ENCODE measurements around the gene CACNB2.
"Not testable (repeated sequence)": the region's sequence is repeated elsewhere in the genome, so short reads cannot be mapped to it uniquely, and the experiment has no call there.

CACNB2 gene

DNA sequence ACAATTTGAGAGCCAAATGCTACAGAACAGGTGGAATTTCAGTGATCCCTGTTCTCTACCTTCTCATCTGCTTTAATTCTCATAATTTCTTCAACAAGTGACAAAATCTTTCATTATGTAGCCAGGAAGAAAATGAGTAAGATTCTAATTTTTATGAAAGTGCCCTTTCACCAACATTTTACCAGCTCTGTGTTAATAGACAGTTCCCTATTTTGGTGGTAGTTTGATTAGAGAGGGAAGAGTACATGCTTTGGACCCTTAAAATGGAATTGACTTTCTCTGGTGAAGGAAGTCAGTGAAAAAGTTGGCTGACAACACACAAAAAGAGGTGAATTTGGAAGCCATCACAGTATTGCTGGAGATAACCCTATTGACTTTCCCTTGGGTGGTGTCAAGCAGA is 61.7 kb downstream of the CACNB2 start:
- no peak for DNase-seq (ENCODE audit: low read depth in 3 of 3)

DNA sequence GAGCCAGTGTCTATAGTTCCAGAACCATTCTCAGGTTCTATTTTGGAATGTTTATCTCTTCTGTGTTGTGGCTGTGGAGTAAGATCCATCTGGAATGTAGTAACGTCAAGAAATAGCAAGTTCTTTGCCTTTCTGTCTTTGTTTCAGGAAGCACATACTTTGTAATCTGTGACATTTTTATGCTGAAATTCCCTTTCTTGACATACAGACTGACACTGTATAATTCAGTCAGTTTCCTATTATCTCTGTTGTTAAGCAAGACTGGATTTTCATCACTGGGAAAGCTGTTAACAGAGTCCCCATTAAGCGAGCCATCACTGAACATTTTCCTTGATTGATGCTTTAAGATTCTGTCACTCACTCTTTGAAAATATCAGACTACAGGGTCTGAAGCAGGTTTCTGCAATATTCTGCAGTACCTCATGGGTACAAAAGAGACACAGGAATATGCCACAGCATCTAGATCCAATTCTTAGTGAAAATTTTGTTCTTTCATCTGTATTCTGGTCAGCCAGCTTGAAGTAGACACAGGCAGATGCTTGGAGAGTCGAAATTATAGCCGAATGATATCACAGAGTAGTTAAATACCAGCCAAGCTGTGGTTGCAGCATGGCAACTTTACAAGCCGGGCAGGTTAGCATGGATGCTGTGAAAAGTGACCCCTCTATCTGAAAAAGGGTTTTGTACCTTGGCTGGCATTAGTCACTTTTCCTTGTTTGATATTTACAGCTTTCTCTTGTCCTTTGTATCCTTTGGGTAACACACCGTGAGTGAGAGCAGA is 62.6 kb downstream of the CACNB2 start:
- DNase-seq (ENCODE audit: low read depth in 3 of 3), result no peak

DNA sequence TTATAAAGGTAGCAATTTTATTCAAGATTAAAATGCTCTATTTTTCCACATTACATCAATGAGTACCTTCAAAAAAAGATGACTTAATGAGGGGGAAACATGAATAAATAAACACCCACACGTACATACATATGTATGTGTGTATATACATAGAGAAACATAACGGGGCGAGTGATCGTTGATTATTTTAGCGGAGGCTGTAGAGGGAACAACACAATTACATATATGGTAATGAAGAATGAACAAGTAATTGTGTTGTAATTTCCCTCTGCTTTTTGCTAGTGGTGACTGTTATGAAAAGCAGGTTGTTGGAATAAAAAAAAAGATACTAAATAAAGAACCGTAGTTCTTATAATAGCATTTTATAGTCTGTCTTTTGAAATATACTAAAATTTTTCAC is 63.2 kb downstream of the CACNB2 start:
- no peak for DNase-seq (ENCODE audit: low read depth in 3 of 3)

DNA sequence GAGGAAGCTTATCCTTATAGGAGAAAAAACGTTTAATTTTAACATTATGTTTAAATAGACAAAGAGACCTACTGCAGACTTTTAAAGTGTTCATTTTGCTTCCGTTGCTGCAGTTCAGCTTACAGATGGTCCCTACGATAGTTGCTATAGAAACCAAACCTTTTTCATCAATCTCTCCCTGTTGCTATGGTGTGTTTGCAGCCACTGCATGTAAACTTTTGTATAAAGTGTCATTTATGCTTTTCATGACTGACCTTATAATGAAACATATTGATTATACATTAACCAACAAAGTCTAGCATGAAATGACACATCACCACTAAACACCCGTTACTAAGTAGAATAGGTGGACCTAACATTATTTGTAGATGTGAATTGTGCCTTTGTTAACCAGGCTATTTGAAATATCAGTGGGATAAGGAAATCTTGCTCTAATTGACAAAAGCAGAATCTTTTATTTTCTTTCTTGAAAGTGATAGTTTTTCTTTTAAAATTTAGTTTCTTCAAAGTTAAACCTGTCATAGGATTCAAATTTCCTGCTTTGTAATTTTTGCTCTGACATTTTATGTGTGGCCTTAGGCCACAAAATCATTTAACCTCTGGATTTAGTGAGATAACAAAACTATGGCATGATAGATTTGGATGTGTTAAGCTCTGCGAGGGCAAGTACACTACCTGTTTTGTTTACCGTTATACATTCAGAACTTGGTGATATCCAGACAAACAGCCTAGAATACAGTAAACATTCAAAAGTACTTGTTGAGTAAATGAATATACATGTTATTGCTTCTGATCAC is 64.0 kb downstream of the CACNB2 start:
- no peak for DNase-seq (ENCODE audit: low read depth in 3 of 3)

DNA sequence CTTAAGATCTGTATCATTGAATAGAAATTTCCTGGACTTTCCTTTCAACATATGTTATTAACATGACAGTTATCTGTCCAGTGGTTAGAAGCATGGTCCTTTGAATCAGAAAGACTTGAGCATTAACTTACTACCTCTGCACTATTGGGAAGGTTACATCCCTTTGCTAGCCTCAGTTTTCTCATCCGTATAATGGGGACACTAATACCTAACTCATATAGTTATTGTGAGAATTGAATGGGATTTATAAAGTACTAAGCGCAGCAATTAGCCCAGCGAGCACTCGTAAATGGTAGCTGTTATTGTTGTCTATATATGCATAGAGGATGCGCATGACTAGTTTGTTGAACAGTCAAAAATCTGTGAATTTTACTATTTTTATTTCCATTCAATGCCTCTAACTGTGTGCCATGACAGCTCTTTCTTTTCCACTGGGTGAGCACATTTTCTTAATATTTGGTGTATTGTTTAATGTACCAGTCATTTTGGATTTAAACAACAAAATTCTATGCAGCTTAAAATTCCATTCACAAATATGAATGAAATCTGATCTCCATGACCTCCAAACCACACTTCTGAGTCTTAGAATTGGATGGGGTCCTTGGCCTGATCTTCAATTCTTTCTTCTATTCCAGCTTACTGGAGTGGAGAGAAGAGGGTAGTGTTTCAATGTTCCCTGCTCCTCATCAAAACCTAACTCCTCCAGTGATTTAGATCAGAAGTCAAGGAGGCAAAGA is 65.0 kb downstream of the CACNB2 start:
- no peak for DNase-seq (ENCODE audit: low read depth in 3 of 3)

DNA sequence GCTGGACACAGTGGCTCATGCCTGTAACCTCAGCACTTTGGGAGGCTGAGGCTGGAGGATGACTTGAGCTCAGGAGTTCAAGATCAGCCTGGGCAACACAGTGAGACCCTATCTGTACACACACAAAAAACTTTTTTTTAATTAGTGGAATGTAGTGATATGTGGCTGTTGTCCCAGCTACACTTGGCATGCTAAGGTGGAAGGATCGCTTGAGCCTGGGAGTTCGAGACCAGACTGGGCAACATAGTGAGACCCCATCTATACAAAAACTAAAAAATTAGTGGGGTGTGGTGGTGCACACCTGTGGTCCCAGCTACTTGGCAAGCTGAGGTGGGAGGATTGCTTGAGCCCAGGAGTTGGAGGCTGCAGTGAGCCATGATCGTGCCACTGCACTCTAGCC is 68.0 kb downstream of the CACNB2 start:
- not testable (repeated sequence) for DNase-seq (ENCODE audit: low read depth in 3 of 3)

DNA sequence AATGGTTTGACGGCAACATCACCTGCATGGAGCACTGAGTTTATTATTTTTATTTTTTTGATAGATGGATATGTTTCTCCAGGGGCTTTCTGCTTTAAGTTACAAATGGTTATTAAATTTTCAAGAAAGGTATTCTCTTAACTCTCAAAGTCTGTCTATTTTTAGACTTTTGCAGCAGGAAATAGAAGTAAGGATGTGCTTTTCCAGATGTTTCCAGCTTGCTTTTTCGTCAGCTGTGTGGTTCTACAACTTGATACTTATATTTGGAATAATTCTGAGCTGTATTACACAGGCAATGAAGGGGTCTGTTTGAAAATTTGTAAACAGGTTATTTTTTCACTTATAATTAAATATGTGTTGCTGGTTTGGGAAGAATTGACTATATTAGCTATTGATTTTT is 69.0 kb downstream of the CACNB2 start:
- no peak for DNase-seq (ENCODE audit: low read depth in 3 of 3)

DNA sequence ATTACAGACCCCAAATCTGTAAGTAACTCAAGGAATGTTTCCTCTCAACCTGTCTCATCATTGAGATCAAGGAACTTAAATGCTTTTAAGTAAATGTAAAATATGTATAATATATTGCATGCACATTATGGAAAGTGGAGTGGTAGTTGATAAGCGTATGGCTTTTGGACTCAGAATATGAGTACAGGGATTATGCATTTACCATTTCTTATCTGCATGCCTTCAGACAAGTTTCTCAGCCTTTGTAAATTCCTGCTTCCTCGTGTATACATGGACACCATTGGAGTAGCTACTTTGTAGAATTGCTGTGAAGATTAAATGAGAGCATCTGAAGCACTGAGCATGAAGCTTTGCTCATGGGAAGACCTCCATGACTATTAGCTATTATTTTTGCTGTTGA is 70.5 kb downstream of the CACNB2 start:
- no peak for DNase-seq (ENCODE audit: low read depth in 3 of 3)

DNA sequence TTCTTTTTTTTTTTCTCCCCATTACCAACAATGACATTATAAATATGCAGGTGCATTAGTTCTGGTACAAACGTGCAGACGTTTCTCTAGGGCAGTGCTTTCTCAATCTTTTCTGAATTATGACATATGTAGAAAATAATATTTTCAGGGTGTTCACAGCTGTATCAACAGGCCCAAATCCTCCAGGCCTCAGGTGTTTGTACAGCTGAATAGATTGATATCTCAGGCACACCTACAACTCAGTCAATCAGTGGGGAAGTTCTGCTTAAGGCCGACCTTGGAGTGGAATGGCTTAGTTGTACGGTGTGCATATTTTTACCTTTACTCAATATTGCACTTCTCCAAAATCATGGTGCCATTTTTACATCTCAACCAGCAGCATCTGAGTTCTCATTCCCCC is 71.6 kb downstream of the CACNB2 start:
- no peak for DNase-seq (ENCODE audit: low read depth in 3 of 3)

DNA sequence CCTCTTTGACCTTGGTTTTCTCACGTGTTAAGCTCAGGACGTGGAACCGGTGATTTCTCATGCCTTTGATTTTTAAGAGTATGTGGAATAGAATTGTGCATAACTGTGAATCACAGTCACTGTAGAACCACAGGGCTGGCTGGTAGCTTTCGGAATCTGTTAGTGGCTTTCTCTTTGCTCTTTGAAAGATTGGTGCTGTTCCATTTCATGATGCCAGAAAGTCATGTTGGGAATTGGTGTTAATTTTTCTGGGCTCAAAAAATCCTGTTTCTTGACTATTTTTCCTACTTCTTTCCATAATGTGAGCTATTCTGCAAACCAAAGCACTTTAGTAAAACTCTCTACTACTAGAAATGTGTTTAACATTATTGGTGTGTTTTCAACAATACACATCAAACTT is 73.0 kb downstream of the CACNB2 start:
- no peak for DNase-seq (ENCODE audit: low read depth in 3 of 3)

DNA sequence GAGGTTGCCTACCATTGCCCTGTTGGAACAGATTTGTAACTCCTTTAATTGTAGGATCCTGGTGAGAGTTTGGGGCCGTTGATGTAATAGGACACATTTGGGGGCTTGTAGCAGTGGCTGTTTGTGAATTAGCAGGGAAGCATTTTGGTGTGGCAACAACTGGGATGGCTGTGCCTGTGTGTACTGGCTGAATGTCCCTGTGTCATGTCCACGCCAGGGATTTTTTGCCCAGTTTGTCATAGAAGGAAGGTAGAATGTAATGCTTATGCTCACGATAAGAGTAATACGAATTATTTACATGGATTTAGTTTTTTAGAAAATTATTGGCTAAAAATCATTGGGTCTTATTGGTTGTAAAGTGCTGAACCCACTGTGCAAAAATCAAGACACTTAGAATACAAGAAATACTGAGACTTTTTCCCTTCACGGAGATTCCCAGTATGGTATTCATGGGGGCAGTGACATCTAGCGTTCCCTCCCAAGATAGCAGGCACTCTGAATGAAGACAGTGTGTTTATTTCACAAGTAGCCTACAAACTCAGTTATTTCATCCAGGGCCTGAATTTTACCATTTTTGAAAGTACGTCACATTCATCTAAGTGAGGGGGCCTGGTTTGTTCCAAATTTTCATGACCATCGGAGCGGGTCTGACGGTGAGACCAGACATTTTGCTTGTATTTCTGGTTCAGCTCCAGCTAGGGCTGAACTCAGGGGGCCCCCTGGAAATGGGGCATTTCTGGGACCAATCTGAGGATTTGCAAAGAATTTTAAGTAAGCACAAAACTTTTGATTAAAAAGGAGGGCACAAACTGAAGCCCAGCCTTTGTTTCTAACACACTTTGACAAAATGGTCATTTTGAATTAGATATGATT is 74.7 kb downstream of the CACNB2 start:
- peak in 1 of 3 experiments; percentile 4 for DNase-seq (ENCODE audit: low read depth in 3 of 3)

DNA sequence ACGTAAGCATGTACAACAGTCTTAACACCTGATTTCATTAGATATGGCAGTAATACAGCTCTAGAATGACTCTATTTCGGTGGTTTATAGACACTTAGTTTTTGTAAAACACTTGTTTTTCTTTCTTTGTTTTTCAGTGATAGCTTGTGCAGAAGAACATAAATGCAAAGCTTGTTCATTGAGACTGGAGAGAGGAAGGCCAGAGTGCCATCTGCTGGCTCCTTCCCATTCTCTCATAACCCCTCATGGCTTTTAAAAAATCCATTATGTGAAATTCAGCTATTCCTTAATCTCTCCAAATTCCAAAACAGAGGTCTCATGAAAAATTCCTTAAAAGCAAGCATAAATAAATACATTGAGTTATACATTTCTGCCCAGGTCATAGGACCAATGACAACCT is 76.3 kb downstream of the CACNB2 start:
- no peak for DNase-seq (ENCODE audit: low read depth in 3 of 3)

DNA sequence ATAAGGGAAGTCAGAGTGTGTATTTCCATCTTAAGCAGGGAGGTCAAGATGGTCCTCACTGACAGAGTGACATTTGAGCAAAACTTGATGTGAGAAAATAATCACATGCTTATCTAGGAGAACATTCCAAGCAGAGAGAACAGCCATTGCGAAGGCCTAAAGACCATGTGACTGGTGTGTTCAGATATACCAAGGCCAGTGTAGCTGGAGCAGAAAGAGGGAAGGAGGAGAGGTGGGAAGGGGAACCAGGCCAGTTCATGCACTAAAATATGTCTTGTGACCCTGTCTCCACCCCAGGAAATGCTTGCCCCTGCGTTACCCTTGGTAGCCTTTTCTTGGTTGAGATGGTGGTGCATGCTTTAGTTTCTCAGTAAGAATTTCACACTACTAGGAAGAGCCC is 77.4 kb downstream of the CACNB2 start:
- DNase-seq (ENCODE audit: low read depth in 3 of 3), result no peak

DNA sequence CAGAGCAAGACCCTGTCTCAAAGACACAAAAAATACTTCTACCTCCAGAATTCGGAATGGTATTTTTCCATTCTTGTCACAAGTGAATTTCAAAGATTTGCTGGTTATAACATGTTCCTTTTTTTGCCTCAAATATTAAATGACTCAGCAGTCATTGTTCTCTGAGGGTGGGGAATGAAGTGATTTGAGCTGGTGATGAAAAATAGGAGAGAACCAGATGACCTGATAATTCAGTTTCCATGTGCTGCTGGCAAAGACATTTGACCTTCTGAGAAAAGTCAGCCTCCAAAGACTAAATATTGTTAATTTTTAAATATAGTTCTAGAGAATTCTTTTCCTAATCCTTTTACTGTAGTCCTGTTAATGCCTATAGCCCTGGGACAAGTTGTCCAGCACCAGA is 78.9 kb downstream of the CACNB2 start:
- no peak for DNase-seq (ENCODE audit: low read depth in 3 of 3)

DNA sequence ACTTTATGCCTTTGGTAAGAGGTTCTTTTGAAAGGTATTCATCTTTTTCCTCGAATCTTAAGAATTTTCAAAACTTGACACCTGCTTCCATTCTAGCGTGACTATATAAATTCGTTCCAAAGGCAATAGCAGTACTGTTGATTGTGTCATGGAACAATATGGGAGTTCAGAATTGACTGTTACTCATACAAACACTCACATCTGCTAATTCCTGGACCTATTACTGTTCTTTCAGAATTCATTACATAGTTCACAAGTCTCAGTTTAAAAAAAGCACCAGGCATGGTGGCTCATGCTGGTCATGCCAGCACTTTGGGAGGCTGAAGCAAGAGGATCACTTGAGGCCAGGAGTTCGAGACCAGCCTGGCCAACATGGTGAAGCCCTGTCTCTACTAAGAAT is 80.9 kb downstream of the CACNB2 start:
- no peak for DNase-seq (ENCODE audit: low read depth in 3 of 3)

DNA sequence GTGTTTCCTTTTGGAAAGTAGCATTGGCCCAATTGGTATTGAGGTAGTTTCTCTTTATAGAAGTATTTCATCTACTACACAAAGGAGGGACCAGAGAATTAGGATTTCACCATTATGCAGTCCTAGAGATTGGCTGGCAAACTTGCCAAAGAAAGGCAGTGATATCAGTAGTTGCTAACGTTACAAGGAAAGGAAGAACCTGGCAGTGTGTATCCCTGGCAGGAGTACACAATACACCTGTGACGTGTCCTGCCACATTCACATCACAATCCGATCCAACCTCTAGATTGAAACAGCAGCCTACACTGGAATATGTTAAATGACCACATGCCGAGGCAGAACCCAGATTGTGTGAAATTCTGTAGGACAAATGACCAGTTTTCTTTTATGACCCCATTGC is 81.7 kb downstream of the CACNB2 start:
- DNase-seq (ENCODE audit: low read depth in 3 of 3), result no peak

DNA sequence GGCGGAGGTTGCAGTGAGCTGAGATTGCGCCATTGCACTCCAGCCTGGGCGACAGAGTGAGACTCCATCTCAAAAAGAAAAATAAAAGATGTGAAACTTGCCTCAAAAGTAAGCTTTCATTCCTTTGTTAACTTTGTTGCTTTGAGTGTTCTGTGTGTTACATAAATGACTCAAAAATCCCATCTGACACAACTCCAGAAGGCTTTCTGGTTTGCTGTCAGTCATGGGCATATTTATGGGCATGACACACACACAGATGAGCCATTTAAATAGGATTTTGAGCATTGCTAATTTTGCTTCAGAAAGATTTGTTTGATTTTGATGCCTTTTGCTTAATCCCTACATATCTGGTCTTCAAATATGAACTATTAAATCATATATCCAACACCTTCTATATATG is 82.6 kb downstream of the CACNB2 start:
- no peak for DNase-seq (ENCODE audit: low read depth in 3 of 3)

DNA sequence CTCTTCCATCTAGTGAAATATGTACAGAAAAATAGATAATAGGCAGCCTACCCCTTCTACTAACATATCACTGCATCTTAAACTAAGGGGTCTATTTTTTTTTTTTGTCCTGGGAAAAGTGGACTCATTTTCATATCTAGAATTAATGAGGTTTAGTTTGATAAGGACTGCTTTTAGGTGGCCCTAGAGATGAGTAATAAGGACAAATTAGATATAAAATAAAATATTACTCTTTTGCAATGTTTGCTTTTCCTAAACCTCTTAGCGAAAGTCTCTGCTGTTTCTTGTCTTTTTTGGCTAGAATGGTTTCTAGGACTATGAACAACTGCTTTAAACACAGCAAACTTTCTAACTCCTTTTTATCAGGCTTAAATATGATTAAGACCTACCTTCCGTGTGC is 83.7 kb downstream of the CACNB2 start:
- no peak for DNase-seq (ENCODE audit: low read depth in 3 of 3)

DNA sequence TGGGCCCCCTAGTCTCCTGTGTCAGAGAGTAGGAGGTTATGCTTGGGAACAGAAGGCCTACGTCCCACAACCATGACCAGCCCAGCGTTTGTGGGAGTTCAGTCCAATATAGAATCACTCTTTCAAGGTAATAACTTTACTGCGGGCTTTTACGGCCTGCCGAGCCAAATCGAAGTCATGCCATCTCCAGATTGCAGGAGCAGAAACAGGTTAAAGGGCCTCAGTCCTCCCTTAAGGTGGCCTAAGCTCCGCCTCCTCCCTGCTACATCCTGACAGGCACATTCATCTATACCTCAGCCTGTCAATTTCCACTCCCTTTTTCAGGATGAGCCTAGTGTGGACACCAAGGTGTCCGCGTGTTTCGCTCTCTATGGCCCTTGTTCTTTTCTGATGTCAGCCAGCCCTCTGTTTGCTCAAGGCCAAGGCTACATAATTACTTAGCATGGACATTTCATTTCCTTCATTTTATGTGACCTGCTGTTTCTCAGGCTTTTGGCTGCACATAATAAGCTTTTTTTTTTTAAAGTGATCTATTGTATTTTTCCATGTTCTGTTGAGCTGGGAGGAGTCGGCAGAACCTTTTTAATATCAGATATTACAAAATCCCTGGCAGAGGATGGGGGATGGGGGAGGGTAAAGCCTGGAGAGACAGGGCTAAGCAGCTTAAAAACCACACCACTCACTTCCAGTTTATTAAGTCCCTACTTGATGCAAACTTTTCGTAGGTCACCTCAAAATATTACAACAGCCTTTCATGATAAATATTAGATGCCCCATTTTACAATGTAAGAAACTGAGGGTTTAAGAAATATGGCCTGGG is 84.6 kb downstream of the CACNB2 start:
- DNase-seq (ENCODE audit: low read depth in 3 of 3), result no peak

DNA sequence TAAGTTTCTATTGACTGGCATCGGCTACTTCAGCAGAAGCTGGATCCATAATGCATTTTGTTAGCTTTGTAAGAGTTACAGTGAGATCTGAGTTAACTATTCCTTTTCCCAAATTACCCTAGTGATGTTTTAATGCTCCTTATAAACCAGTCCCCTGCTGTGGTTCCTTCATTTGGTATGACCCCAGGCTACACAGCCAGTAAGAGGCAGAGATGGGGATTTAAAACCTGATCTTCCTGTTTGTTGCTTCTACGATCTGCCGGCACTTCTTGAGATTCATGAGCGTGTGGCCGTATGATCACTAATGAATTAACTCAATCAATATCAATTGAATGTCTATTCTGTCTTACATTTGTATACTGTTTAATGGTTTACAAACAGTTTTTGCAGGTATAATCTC is 86.1 kb downstream of the CACNB2 start:
- no peak for DNase-seq (ENCODE audit: low read depth in 3 of 3)

DNA sequence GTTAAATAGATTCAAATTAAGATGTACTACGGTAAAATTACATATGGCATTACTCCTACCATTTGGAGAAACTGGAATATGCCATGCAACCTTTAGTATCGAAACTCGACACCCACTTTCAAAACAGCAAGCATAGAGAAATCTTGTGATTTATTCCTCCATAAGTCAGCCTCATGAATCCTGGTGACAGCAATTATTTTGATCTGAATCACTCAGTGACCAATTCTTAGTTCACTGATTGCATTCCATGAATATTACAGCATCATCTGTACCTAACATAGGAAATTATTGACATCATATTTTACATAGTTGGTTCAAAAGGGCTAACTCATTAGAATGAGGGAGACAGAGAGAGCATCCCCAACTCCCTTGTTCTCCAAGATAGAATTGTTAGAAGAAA is 89.6 kb downstream of the CACNB2 start:
- DNase-seq (ENCODE audit: low read depth in 3 of 3), result no peak
